Measurements from ENCODE around the gene NINJ2.

GRCh38 chr12:701896-702539 is 38.8 kb upstream of the NINJ2 start:
- TF ChIP-seq CTCF (IDR thresholded peaks at IDR 0.05) (no peak), POLR2A (IDR thresholded peaks at IDR 0.05) (no peak)
